ENCODE measurements around the gene TP53TG3E. TPM values are rescaled to one million over a fixed set of nuclear protein-coding genes. Genes with fewer than 3 reads are reported as not detected.
"Not testable (repeated sequence)": the region's sequence is repeated elsewhere in the genome, so short reads cannot be mapped to it uniquely, and the experiment has no call there.

The TP53TG3E gene, protein sequence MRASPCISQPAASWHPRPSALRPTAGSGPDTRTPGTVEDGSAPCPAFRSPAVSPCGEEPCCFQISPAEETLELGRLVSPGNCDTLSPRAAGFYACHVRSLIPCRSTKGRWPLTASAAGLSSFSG
- not detected for polyA plus RNA-seq (2013, experiment 1 of 2)
- not detected for polyA plus RNA-seq (2013, experiment 2 of 2)

DNA sequence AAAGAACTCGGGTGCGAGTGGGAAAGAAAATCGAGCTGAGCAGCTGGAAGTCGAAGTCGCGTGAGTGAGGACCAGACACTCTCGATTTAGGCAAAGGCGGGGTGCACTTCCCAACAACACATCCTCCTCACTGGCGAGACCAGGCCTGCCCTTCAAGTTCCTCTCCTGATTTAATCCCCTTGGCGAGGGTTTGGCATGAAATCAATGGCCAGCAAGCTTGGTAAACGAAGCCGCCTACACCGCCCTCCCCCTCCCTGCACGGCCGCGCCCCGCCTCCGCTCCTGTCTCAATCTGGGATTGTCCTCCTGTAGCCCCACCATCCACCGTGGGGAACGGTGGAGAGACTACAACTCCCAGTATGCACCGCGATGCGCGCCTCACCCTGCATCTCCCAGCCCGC lies at the start of gene TP53TG3E:
TSS of gene TP53TG3E (plus strand) at position 301 of the 400 bp plus-strand sequence. CDS start at position 369, 68 bp downstream.
- H3K36me3 ChIP-seq (ENCODE audit: control insufficient read depth, insufficient read depth, low read length); H3K23ac ChIP-seq (ENCODE audit: low read length); H3K79me2 ChIP-seq (ENCODE audit: control insufficient read depth, insufficient read depth, low read length); H3K4ac ChIP-seq (ENCODE audit: low read depth, low read length); H3K56ac ChIP-seq (ENCODE audit: low read length); H3K4me1 ChIP-seq (ENCODE audit: control insufficient read depth, low read depth, low read length); H3K4me2 ChIP-seq (ENCODE audit: low read length); H3K27me3 ChIP-seq (ENCODE audit: insufficient read depth, low read length, poor library complexity); H3K9ac ChIP-seq (ENCODE audit: low read length); H4K8ac ChIP-seq (ENCODE audit: low read depth, low read length); DNase-seq; H3K79me1 ChIP-seq (ENCODE audit: low read length); H3K27ac ChIP-seq (ENCODE audit: low read depth, low read length); H2BK5ac ChIP-seq (ENCODE audit: low read length); H2BK120ac ChIP-seq (ENCODE audit: low read depth, low read length); H3K4me3 ChIP-seq (ENCODE audit: low read length); H2AK5ac ChIP-seq (ENCODE audit: low read length); H4K5ac ChIP-seq (ENCODE audit: low read length); H3K18ac ChIP-seq (ENCODE audit: low read length); H2BK15ac ChIP-seq (replicated peaks; ENCODE audit: low read depth): not testable (repeated sequence)
- no CpG with 5 or more reads among the region's 25 CpGs for WGBS (ENCODE audit: extremely low coverage, insufficient coverage, low lambda C conversion rate)

DNA sequence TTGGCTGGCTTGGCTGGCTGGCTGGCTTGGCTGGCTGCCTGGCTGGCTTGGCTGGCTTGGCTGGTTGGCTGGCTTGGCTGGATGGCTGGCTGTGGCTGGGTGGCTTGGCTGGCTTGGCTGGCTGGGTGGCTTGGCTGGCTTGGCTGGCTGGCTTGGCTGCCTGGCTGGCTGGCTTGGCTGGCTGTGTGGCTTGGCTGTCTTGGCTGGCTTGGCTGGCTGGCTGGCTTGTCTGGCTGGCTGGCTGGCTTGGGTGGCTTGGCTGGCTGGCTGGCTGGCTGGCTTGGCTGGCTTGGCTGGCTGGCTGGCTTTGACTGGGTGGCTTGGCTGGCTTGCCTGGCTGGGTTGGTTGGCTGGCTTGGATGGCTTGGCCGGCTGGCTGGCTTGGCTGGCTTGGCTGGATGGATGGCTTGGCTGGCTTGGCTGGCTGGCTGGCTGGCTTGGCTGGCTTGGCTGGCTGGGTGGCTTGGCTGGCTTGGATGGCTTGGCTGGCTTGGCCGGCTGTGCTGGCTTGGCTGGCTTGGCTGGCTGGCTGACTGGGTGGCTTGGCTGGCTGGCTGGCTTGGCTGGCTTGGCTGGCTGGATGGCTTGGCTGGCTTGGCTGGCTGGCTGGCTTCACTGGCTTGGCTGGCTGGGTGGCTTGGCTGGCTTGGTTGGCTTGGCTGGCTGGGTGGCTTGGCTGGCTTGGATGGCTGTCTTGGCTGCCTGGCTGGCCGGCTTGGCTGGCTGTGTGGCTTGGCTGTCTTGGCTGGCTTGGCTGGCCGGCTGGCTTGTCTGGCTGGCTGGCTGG lies 32.3 kb downstream of the TP53TG3E start:
- not testable (repeated sequence) for H3K4me1 ChIP-seq (ENCODE audit: control insufficient read depth, low read depth, low read length); H3K23ac ChIP-seq (ENCODE audit: low read length); H3K18ac ChIP-seq (ENCODE audit: low read length); H2AK5ac ChIP-seq (ENCODE audit: low read length); H3K4me2 ChIP-seq (ENCODE audit: low read length); H2BK15ac ChIP-seq (replicated peaks; ENCODE audit: low read depth); H4K8ac ChIP-seq (ENCODE audit: low read depth, low read length); H3K79me2 ChIP-seq (ENCODE audit: control insufficient read depth, insufficient read depth, low read length); H3K4ac ChIP-seq (ENCODE audit: low read depth, low read length); H4K5ac ChIP-seq (ENCODE audit: low read length); H3K79me1 ChIP-seq (ENCODE audit: low read length); H2BK120ac ChIP-seq (ENCODE audit: low read depth, low read length); H2BK5ac ChIP-seq (ENCODE audit: low read length); H3K27me3 ChIP-seq (ENCODE audit: insufficient read depth, low read length, poor library complexity); H3K9ac ChIP-seq (ENCODE audit: low read length); H3K36me3 ChIP-seq (ENCODE audit: control insufficient read depth, insufficient read depth, low read length); H3K4me3 ChIP-seq (ENCODE audit: low read length); H3K27ac ChIP-seq (ENCODE audit: low read depth, low read length); H3K56ac ChIP-seq (ENCODE audit: low read length); DNase-seq
- WGBS (ENCODE audit: extremely low coverage, insufficient coverage, low lambda C conversion rate), result no CpG with 5 or more reads among the region's 4 CpGs

DNA sequence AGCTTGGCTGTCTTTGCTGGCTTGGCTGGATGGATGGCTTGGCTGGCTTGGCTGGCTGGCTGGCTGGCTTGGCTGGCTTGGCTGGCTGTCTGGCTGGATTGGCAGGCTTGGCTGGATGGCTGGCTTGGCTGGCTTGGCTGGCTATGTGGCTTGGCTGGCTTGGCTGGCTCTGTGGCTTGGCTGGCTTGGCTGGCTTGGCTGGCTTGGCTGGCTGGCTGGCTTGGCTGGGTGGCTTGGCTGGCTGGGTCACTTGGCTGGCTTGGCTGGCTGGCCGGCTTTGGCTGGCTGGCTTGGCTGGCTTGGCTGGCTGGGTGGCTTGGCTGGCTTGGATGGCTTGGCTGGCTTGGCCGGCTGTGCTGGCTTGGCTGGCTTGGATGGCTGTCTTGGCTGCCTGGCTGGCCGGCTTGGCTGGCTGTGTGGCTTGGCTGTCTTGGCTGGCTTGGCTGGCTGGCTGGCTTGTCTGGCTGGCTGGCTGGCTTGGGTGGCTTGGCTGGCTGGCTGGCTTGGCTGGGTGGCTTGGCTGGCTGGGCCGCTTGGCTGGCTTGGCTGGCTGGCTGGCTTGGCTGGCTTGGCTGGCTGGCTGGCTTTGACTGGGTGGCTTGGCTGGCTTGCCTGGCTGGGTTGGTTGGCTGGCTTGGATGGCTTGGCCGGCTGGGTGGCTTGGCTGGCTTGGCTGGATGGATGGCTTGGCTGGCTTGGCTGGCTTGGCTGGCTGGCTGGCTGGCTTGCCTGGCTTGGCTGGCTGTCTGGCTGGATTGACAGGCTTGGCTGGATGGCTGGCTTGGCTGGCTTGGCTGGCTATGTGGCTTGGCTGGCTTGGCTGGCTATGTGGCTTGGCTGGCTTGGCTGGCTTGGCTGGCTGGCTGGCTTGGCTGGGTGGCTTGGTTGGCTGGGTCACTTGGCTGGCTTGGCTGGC lies 33.8 kb downstream of the TP53TG3E start:
- H3K4me2 ChIP-seq (ENCODE audit: low read length); H2BK15ac ChIP-seq (replicated peaks; ENCODE audit: low read depth); H3K79me2 ChIP-seq (ENCODE audit: control insufficient read depth, insufficient read depth, low read length); H3K4me3 ChIP-seq (ENCODE audit: low read length); H2BK120ac ChIP-seq (ENCODE audit: low read depth, low read length); H3K79me1 ChIP-seq (ENCODE audit: low read length); H3K27me3 ChIP-seq (ENCODE audit: insufficient read depth, low read length, poor library complexity); H3K4me1 ChIP-seq (ENCODE audit: control insufficient read depth, low read depth, low read length); H3K27ac ChIP-seq (ENCODE audit: low read depth, low read length); H4K8ac ChIP-seq (ENCODE audit: low read depth, low read length); H3K9ac ChIP-seq (ENCODE audit: low read length); H3K23ac ChIP-seq (ENCODE audit: low read length); H3K18ac ChIP-seq (ENCODE audit: low read length); H4K5ac ChIP-seq (ENCODE audit: low read length); H3K56ac ChIP-seq (ENCODE audit: low read length); DNase-seq; H2BK5ac ChIP-seq (ENCODE audit: low read length); H2AK5ac ChIP-seq (ENCODE audit: low read length); H3K4ac ChIP-seq (ENCODE audit: low read depth, low read length); H3K36me3 ChIP-seq (ENCODE audit: control insufficient read depth, insufficient read depth, low read length): not testable (repeated sequence)
- WGBS (ENCODE audit: extremely low coverage, insufficient coverage, low lambda C conversion rate), result no CpG with 5 or more reads among the region's 5 CpGs

DNA sequence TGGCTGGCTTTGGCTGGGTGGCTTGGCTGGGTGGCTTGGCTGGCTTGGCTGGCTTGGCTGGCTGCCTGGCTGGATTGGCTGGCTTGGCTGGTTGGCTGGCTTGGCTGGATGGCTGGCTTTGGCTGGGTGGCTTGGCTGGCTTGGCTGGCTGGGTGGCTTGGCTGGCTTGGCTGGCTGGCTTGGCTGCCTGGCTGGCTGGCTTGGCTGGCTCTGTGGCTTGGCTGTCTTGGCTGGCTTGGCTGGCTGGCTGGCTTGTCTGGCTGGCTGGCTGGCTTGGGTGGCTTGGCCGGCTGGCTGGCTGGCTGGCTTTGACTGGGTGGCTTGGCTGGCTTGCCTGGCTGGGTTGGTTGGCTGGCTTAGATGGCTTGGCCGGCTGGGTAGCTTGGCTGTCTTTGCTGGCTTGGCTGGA lies 34.4 kb downstream of the TP53TG3E start:
- DNase-seq; H3K56ac ChIP-seq (ENCODE audit: low read length); H3K23ac ChIP-seq (ENCODE audit: low read length); H3K4ac ChIP-seq (ENCODE audit: low read depth, low read length); H3K4me1 ChIP-seq (ENCODE audit: control insufficient read depth, low read depth, low read length); H3K79me1 ChIP-seq (ENCODE audit: low read length); H4K8ac ChIP-seq (ENCODE audit: low read depth, low read length); H2BK120ac ChIP-seq (ENCODE audit: low read depth, low read length); H3K18ac ChIP-seq (ENCODE audit: low read length); H4K5ac ChIP-seq (ENCODE audit: low read length); H3K27ac ChIP-seq (ENCODE audit: low read depth, low read length); H3K4me3 ChIP-seq (ENCODE audit: low read length); H3K9ac ChIP-seq (ENCODE audit: low read length); H2AK5ac ChIP-seq (ENCODE audit: low read length); H3K36me3 ChIP-seq (ENCODE audit: control insufficient read depth, insufficient read depth, low read length); H2BK15ac ChIP-seq (replicated peaks; ENCODE audit: low read depth); H2BK5ac ChIP-seq (ENCODE audit: low read length); H3K27me3 ChIP-seq (ENCODE audit: insufficient read depth, low read length, poor library complexity); H3K4me2 ChIP-seq (ENCODE audit: low read length); H3K79me2 ChIP-seq (ENCODE audit: control insufficient read depth, insufficient read depth, low read length): not testable (repeated sequence)
- no CpG with 5 or more reads among the region's 2 CpGs for WGBS (ENCODE audit: extremely low coverage, insufficient coverage, low lambda C conversion rate)

DNA sequence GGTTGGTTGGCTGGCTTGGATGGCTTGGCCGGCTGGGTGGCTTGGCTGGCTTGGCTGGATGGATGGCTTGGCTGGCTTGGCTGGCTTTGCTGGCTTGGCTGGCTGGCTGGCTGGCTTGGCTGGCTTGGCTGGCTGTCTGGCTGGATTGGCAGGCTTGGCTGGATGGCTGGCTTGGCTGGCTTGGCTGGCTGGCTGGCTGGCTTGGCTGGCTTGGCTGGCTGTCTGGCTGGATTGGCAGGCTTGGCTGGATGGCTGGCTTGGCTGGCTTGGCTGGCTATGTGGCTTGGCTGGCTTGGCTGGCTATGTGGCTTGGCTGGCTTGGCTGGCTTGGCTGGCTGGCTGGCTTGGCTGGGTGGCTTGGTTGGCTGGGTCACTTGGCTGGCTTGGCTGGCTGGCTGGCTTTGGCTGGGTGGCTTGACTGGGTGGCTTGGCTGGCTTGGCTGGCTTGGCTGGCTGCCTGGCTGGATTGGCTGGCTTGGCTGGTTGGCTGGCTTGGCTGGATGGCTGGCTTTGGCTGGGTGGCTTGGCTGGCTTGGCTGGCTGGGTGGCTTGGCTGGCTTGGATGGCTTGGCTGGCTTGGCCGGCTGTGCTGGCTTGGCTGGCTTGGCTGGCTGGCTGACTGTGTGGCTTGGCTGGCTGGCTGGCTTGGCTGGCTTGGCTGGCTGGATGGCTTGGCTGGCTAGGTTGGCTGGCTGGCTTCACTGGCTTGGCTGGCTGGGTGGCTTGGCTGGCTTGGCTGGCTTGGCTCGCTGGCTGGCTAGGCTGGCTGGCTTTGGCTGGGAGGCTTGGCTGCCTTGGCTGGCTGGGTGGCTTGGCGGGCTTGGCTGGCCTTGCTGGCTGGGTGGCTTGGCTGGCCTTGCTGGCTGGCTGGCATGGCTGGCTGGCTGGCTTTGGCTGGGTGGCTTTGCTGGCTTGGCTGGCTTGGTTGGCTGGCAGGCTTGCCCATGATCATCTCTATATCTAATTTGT lies 35.3 kb downstream of the TP53TG3E start:
- no CpG with 5 or more reads among the region's 4 CpGs for WGBS (ENCODE audit: extremely low coverage, insufficient coverage, low lambda C conversion rate)
- H3K27ac ChIP-seq (ENCODE audit: low read depth, low read length); H3K4me3 ChIP-seq (ENCODE audit: low read length); H3K79me1 ChIP-seq (ENCODE audit: low read length); H3K9ac ChIP-seq (ENCODE audit: low read length); H3K4ac ChIP-seq (ENCODE audit: low read depth, low read length); H3K36me3 ChIP-seq (ENCODE audit: control insufficient read depth, insufficient read depth, low read length); H2BK5ac ChIP-seq (ENCODE audit: low read length); H3K23ac ChIP-seq (ENCODE audit: low read length); H2AK5ac ChIP-seq (ENCODE audit: low read length); DNase-seq; H2BK120ac ChIP-seq (ENCODE audit: low read depth, low read length); H3K4me1 ChIP-seq (ENCODE audit: control insufficient read depth, low read depth, low read length); H3K56ac ChIP-seq (ENCODE audit: low read length); H4K8ac ChIP-seq (ENCODE audit: low read depth, low read length); H3K79me2 ChIP-seq (ENCODE audit: control insufficient read depth, insufficient read depth, low read length); H3K18ac ChIP-seq (ENCODE audit: low read length); H4K5ac ChIP-seq (ENCODE audit: low read length); H3K27me3 ChIP-seq (ENCODE audit: insufficient read depth, low read length, poor library complexity); H3K4me2 ChIP-seq (ENCODE audit: low read length); H2BK15ac ChIP-seq (replicated peaks; ENCODE audit: low read depth): not testable (repeated sequence)

Data from mesendoderm (in vitro differentiated cells).